H9 (cell line): ENCODE results near the gene RNASE8. TPM values are rescaled to one million over a fixed set of nuclear protein-coding genes. Genes with fewer than 3 reads are reported as not detected.

ENCODE experiments used
- DNase-seq: peaks from one replicate; pipeline ENCODE4 v3.0.0-alpha.2; 2017
- H2AFZ ChIP-seq: one replicate; pipeline ENCODE4 v1.6.1; 2013; ENCODE audit warnings: mild to moderate bottlenecking, low read length, control low read depth, moderate library complexity
- H2AK5ac ChIP-seq: 2 replicates; pipeline ENCODE4 v1.6.1; 2013; ENCODE audit warnings: low read length, control low read depth, mixed read lengths; ENCODE audit not compliant: insufficient read length
- H2BK120ac ChIP-seq: one replicate; pipeline ENCODE4 v1.6.1; 2013; ENCODE audit warnings: low read depth, mild to moderate bottlenecking, low read length, control low read depth, inconsistent platforms; ENCODE audit not compliant: poor library complexity, severe bottlenecking
- H2BK12ac ChIP-seq: 2 replicates; pipeline ENCODE4 v1.6.1; 2013; ENCODE audit warnings: low read length, control low read depth, mixed read lengths, low read depth; ENCODE audit not compliant: insufficient read length
- H2BK15ac ChIP-seq: 2 replicates; pipeline ENCODE4 v1.6.1; 2013; ENCODE audit warnings: low read depth, low read length, control low read depth
- H2BK20ac ChIP-seq: one replicate; pipeline ENCODE4 v1.6.1; 2013; ENCODE audit warnings: low read depth, mild to moderate bottlenecking, low read length, control low read depth, inconsistent platforms; ENCODE audit not compliant: poor library complexity, severe bottlenecking
- H2BK5ac ChIP-seq: 2 replicates; pipeline ENCODE4 v1.6.1; 2013; ENCODE audit warnings: low read length, control low read depth, mixed read lengths; ENCODE audit not compliant: insufficient read length
- H3K14ac ChIP-seq: 2 replicates; pipeline ENCODE4 v1.6.1; 2013; ENCODE audit warnings: low read length, control low read depth; ENCODE audit not compliant: insufficient read depth
- H3K18ac ChIP-seq: 2 replicates; pipeline ENCODE4 v1.6.1; 2013; ENCODE audit warnings: low read depth, mild to moderate bottlenecking, mixed read lengths, low read length, control low read depth; ENCODE audit not compliant: insufficient read length
- H3K23ac ChIP-seq: 2 replicates; pipeline ENCODE4 v1.6.1; 2013; ENCODE audit warnings: low read length, control low read depth, mixed read lengths, low read depth; ENCODE audit not compliant: insufficient read length
- H3K23me2 ChIP-seq: 2 replicates; pipeline ENCODE4 v1.6.1; 2013; ENCODE audit warnings: low read depth, mild to moderate bottlenecking, mixed read lengths, low read length, control low read depth; ENCODE audit not compliant: insufficient read length, poor library complexity, severe bottlenecking
- H3K27ac ChIP-seq: 2 replicates; pipeline ENCODE4 v1.5.1; 2013; ENCODE audit warnings: low read length, control low read depth, mixed read lengths, low read depth; ENCODE audit not compliant: insufficient read length
- H3K27me3 ChIP-seq: 2 replicates; pipeline ENCODE4 v1.6.1; 2013; ENCODE audit warnings: low read length, control low read depth, inconsistent platforms; ENCODE audit not compliant: insufficient read depth
- H3K4ac ChIP-seq: 2 replicates; pipeline ENCODE4 v1.6.1; 2013; ENCODE audit warnings: low read depth, mild to moderate bottlenecking, control low read depth, inconsistent platforms, low read length, moderate library complexity
- H3K4me1 ChIP-seq: 2 replicates; pipeline ENCODE4 v1.6.1; 2013; ENCODE audit warnings: low read length, control low read depth, inconsistent platforms; ENCODE audit not compliant: insufficient read depth
- H3K4me2 ChIP-seq: 2 replicates; pipeline ENCODE4 v1.6.1; 2013; ENCODE audit warnings: low read length, control low read depth, mixed read lengths; ENCODE audit not compliant: insufficient read length, insufficient read depth
- H3K56ac ChIP-seq: 2 replicates; pipeline ENCODE4 v1.6.1; 2013; ENCODE audit warnings: low read depth, mild to moderate bottlenecking, mixed read lengths, low read length, control low read depth; ENCODE audit not compliant: insufficient read length
- H3K79me1 ChIP-seq: 2 replicates; pipeline ENCODE4 v1.6.1; 2013; ENCODE audit warnings: low read depth, mild to moderate bottlenecking, moderate library complexity, low read length, control low read depth, inconsistent platforms; ENCODE audit not compliant: insufficient read depth, poor library complexity, severe bottlenecking
- H3K79me2 ChIP-seq: 2 replicates; pipeline ENCODE4 v1.6.1; 2013; ENCODE audit warnings: low read length, control low read depth, inconsistent platforms; ENCODE audit not compliant: insufficient read depth
- H3K9ac ChIP-seq: 2 replicates; pipeline ENCODE4 v1.6.1; 2013; ENCODE audit warnings: low read length, control low read depth, mixed read lengths; ENCODE audit not compliant: insufficient read length; ENCODE audit errors: extremely low read depth
- H3K9me3 ChIP-seq: one replicate; pipeline ENCODE4 v1.6.1; 2013; ENCODE audit warnings: low read depth, low read length, inconsistent platforms; ENCODE audit not compliant: control insufficient read depth
- H3T11ph ChIP-seq: one replicate; pipeline ENCODE4 v1.6.1; 2013; ENCODE audit warnings: mild to moderate bottlenecking, low read length, control low read depth, inconsistent platforms
- H4K20me1 ChIP-seq: one replicate; pipeline ENCODE4 v1.6.1; 2013; ENCODE audit not compliant: control insufficient read depth, insufficient read length, insufficient read depth
- H4K5ac ChIP-seq: 2 replicates; pipeline ENCODE4 v1.6.1; 2013; ENCODE audit warnings: low read depth, mild to moderate bottlenecking, mixed read lengths, low read length, control low read depth; ENCODE audit not compliant: insufficient read length
- H4K8ac ChIP-seq: replicated peaks from 2 replicates; pipeline ENCODE4 v1.6.1; 2013; ENCODE audit warnings: low read length, control low read depth, mixed read lengths, low read depth; ENCODE audit not compliant: insufficient read length
- H4K91ac ChIP-seq: 2 replicates; pipeline ENCODE4 v1.6.1; 2013; ENCODE audit warnings: low read depth, mild to moderate bottlenecking, moderate library complexity, mixed read lengths, low read length, control low read depth; ENCODE audit not compliant: insufficient read length
- H3K27ac Mint-ChIP-seq, 3 experiments: 2 replicates in 2 of 3; 3 replicates in 1 of 3; pipeline ENCODE4 v1.8.0; 2020 to 2021; ENCODE audit warnings: mixed read lengths in 3 of 3, mild to moderate bottlenecking in 1 of 3, moderate library complexity in 1 of 3
- H3K27me3 Mint-ChIP-seq: 2 replicates; pipeline ENCODE4 v1.8.0; 2021; ENCODE audit warnings: low read depth, mild to moderate bottlenecking, moderate library complexity, mixed read lengths
- H3K36me3 Mint-ChIP-seq, 3 experiments: 2 replicates in 2 of 3; 3 replicates in 1 of 3; pipeline ENCODE4 v1.8.0; 2020 to 2021; ENCODE audit warnings: low read depth in 3 of 3, mixed read lengths in 3 of 3; ENCODE audit not compliant: insufficient read depth in 1 of 3
- H3K4me1 Mint-ChIP-seq, 2 experiments: 2 replicates each; pipeline ENCODE4 v1.8.0; 2020; ENCODE audit warnings: mixed read lengths in 2 of 2
- H3K4me3 Mint-ChIP-seq, 2 experiments: 2 replicates in 1 of 2; 3 replicates in 1 of 2; pipeline ENCODE4 v1.8.0; 2020 to 2021; ENCODE audit warnings: mild to moderate bottlenecking in 2 of 2, mixed read lengths in 2 of 2, moderate library complexity in 1 of 2
- H3K9me3 Mint-ChIP-seq, 2 experiments: 2 replicates in 1 of 2; 3 replicates in 1 of 2; pipeline ENCODE4 v1.8.0; 2020; ENCODE audit warnings: mild to moderate bottlenecking in 2 of 2, mixed read lengths in 2 of 2, moderate library complexity in 1 of 2
- CTCF ChIP-seq: fragments of 200-600 bp; sonication (generic); conservative IDR thresholded peaks from 3 replicates; pipeline ENCODE4 v1.8.0; 2021; ENCODE audit warnings: antibody characterized with exemption, mild to moderate bottlenecking
- WGBS: extraction: QIAGEN DNeasy Blood & Tissue Kit; methylation state at CpG from one replicate; pipeline ENCODE4 v1.1.7; 2013; ENCODE audit warnings: missing lambda C conversion rate, low lambda C conversion rate, mixed read lengths; ENCODE audit not compliant: insufficient read length; ENCODE audit errors: extremely low coverage; 5-methylcytosine and 5-hydroxymethylcytosine counted together
- total RNA-seq: library from RNA; stranded (reverse); gene quantifications from 2 replicates; pipeline ENCODE4 v1.2.1, GENCODE V29; 2021

Gene RNASE8
- total RNA-seq, 1 experiment from 2014 or later: not detected

- peak overlapping the region; percentile 13 to 83; a peak in 2 of 5 replicates for H3K4me3 Mint-ChIP-seq
- H4K20me1 ChIP-seq: peaks cover 3% of the 10 kb centered on the region
- no peak overlapping the region for H2BK5ac ChIP-seq
- H3K27ac ChIP-seq: no peak overlapping the region
- H3K36me3 Mint-ChIP-seq: 0 out of 7 replicates have a peak, but pooled peaks cover 0 to 3% (median 0%) of the 10 kb centered on the region in 3 experiments
- peaks cover 18% of the 10 kb centered on the region for H3K23me2 ChIP-seq
- no peaks in the 10 kb centered on the region; the same call in 1 of the 2 replicates for H3K27me3 Mint-ChIP-seq
- no peak overlapping the region for H3K18ac ChIP-seq
- no peak overlapping the region for H2AFZ ChIP-seq
- no peaks in the 10 kb centered on the region for H3K9me3 Mint-ChIP-seq
- peaks cover 64 to 74% of the 10 kb centered on the region in 2 experiments for H3K4me1 Mint-ChIP-seq
- no peak overlapping the region for H3T11ph ChIP-seq
- no peak overlapping the region for H4K91ac ChIP-seq
- H3K9ac ChIP-seq: no peak overlapping the region
- H3K4me2 ChIP-seq: no peak overlapping the region
- H3K14ac ChIP-seq: no peak overlapping the region
- no peaks in the 10 kb centered on the region for H3K79me1 ChIP-seq
- no CpG with 5 or more reads among the region's 8 CpGs for whole genome bisulfite sequencing
- no peak overlapping the region; a peak in 1 of 7 replicates for H3K27ac Mint-ChIP-seq
- H2AK5ac ChIP-seq: no peak overlapping the region
- H3K4ac ChIP-seq: no peak overlapping the region
- no peaks in the 10 kb centered on the region for H3K9me3 ChIP-seq
- H4K8ac ChIP-seq: no peak overlapping the region
- H2BK20ac ChIP-seq: no peak overlapping the region
- DNase-seq: no peak
- H3K27me3 ChIP-seq: no peaks in the 10 kb centered on the region
- no peak overlapping the region for H2BK15ac ChIP-seq
- no peak overlapping the region for H2BK120ac ChIP-seq
- H3K79me2 ChIP-seq: no peaks in the 10 kb centered on the region; the same call in 1 of the 2 replicates
- no peak for TF ChIP-seq CTCF
- no peak overlapping the region for H3K56ac ChIP-seq
- H2BK12ac ChIP-seq: no peak overlapping the region
- H3K23ac ChIP-seq: no peak overlapping the region
- no peak overlapping the region for H4K5ac ChIP-seq
- peaks cover 14% of the 10 kb centered on the region; the same call in 1 of the 2 replicates for H3K4me1 ChIP-seq
Observed at GRCh38 chr14:21105095-21105494, 47.5 kb downstream of the RNASE8 start.
